Suprapubic skin (tissue), 3 donors: ENCODE results near the gene TENM3.

Experiments used
- CTCF ChIP-seq, 2 donors: fragments of 200-600 bp in 1 of 2; fragments of 450-650 bp in 1 of 2; sonication (generic) in 1 of 2; IDR thresholded peaks; one replicate each; pipeline ENCODE4 v1.5.1; 2016 to 2019; ENCODE audit warnings: antibody characterized with exemption in 2 of 2, mild to moderate bottlenecking in 1 of 2, moderate library complexity in 1 of 2
- POLR2A ChIP-seq, 2 donors: fragments of 450-650 bp; IDR thresholded peaks; one replicate each; pipeline ENCODE4 v1.6.1; 2017; ENCODE audit warnings: antibody characterized with exemption in 2 of 2, mild to moderate bottlenecking in 2 of 2, moderate library complexity in 2 of 2

DNA sequence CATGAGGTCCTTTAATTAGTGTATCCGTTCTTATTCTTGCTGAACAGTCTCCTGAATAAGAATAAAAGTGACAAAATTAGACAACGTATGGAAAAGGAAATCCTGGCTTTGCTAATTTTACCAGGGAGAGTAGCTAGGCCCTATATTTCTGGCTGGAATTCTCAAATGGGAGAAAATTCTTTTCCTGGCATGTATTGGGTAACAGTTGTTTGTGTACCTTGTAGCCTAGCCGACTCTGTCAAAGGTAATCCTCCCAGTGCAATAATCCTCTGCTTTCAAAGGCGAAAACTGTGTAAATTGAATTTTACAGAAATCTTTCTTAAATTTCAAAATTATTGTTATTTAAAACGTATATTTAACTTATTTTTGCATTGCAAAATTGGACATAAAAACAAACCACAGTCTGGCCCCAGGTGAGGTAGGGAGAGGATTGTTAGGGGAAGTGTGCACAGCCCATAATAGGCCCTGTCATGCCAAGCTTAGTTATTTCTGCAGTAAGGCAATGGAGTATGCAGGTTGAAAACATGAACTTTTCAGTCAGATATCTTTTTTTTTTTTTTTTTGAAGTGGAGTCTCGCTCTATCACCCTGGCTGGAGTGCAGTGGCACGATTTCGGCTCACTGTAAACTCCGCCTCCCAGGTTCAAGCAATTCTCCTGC, 18.9 kb upstream of the TENM3 start:
- TF ChIP-seq CTCF (IDR thresholded peaks at IDR 0.05) (no peak), POLR2A (IDR thresholded peaks at IDR 0.05) (no peak)
